SU-DHL-6 (cell line): Measurements from ENCODE around the gene RUNX1.

Source experiments
- H2AFZ ChIP-seq: fragments of 200-600 bp; sonication (generic); 2 replicates; pipeline ENCODE4 v1.6.1; 2014; ENCODE audit warnings: low read depth, mild to moderate bottlenecking, moderate library complexity, mixed read lengths, antibody characterized with exemption, low read length; ENCODE audit not compliant: severe bottlenecking
- H3F3A ChIP-seq: fragments of 200-600 bp; shearing (Covaris generic); 2 replicates; pipeline ENCODE4 v1.6.0; 2016; ENCODE audit warnings: antibody characterized with exemption, mild to moderate bottlenecking; ENCODE audit not compliant: insufficient read depth
- H3K27ac ChIP-seq: fragments of 200-600 bp; sonication (generic); 2 replicates; pipeline ENCODE4 v1.5.1; 2016; ENCODE audit warnings: low read depth, mild to moderate bottlenecking, low read length, moderate library complexity, mixed read lengths
- H3K27me3 ChIP-seq: fragments of 200-600 bp; sonication (generic), shearing (Covaris generic); 2 replicates; pipeline ENCODE4 v1.6.0; 2014; ENCODE audit warnings: mild to moderate bottlenecking, low read length
- H3K36me3 ChIP-seq: fragments of 200-600 bp; sonication (generic); 2 replicates; pipeline ENCODE4 v1.6.1; 2014; ENCODE audit warnings: mild to moderate bottlenecking, low read length, mixed read lengths
- H3K4me2 ChIP-seq: fragments of 300-600, 200-600 bp; shearing (Covaris generic), sonication (generic); 2 replicates; pipeline ENCODE4 v1.6.0; 2014; ENCODE audit warnings: low read length, low read depth, mild to moderate bottlenecking; ENCODE audit not compliant: poor library complexity, severe bottlenecking
- H3K4me3 ChIP-seq: fragments of 200-600 bp; sonication (generic); 2 replicates; pipeline ENCODE4 v1.5.1; 2014; ENCODE audit warnings: antibody characterized with exemption, low read length, mild to moderate bottlenecking, mixed read lengths; ENCODE audit not compliant: insufficient read depth, poor library complexity, severe bottlenecking
- H3K79me2 ChIP-seq: fragments of 200-600 bp; sonication (generic); 2 replicates; pipeline ENCODE4 v1.6.1; 2014; ENCODE audit warnings: mild to moderate bottlenecking, low read length, moderate library complexity; ENCODE audit not compliant: insufficient read depth
- H3K9ac ChIP-seq: fragments of 200-600 bp; sonication (generic); 2 replicates; pipeline ENCODE4 v1.7.0; 2014; ENCODE audit warnings: mild to moderate bottlenecking, low read length
- H3K9me2 ChIP-seq: fragments of 200-600 bp; sonication (generic); replicated peaks from 2 replicates; pipeline ENCODE4 v1.6.1; 2014; ENCODE audit warnings: low read length; ENCODE audit not compliant: insufficient read depth
- H3K9me3 ChIP-seq: fragments of 200-600 bp; sonication (generic); 2 replicates; pipeline ENCODE4 v1.6.1; 2014; ENCODE audit warnings: low read length, mixed read lengths; ENCODE audit not compliant: insufficient read depth
- H4K20me1 ChIP-seq: fragments of 200-600 bp; sonication (generic); 2 replicates; pipeline ENCODE4 v1.6.1; 2014; ENCODE audit warnings: low read depth, mild to moderate bottlenecking, antibody characterized with exemption, low read length, moderate library complexity, mixed read lengths
- CTCF ChIP-seq: fragments of 200-600 bp; sonication (generic); IDR thresholded peaks from one replicate; pipeline ENCODE4 v1.5.1; 2017; ENCODE audit warnings: antibody characterized with exemption, mild to moderate bottlenecking, low read length, moderate library complexity; ENCODE audit not compliant: insufficient read depth, poor library complexity, severe bottlenecking
- EZH2phosphoT487 ChIP-seq: fragments of 200-600 bp; sonication (generic), shearing (Covaris generic); conservative IDR thresholded peaks from 2 replicates; pipeline ENCODE4 v1.6.1; 2018; ENCODE audit warnings: mild to moderate bottlenecking, antibody characterized with exemption, low read length, moderate library complexity, mixed read lengths

Gene RUNX1

GRCh38 chr21:34810786-34811185 is 238.3 kb downstream of the RUNX1 start:
- TF ChIP-seq CTCF, result no peak
- no peak for TF ChIP-seq EZH2phosphoT487
- H3K9ac ChIP-seq, result no peak overlapping the region
- no peaks in the 10 kb centered on the region for H3K9me3 ChIP-seq
- H3K4me2 ChIP-seq, result no peak overlapping the region
- no peaks in the 10 kb centered on the region for H3K79me2 ChIP-seq
- no peaks in the 10 kb centered on the region for H4K20me1 ChIP-seq
- H3K36me3 ChIP-seq, result no peaks in the 10 kb centered on the region
- H2AFZ ChIP-seq, result no peak overlapping the region
- no peaks in the 10 kb centered on the region for H3K9me2 ChIP-seq
- H3F3A ChIP-seq, result no peaks in the 10 kb centered on the region
- H3K4me3 ChIP-seq, result no peak overlapping the region
- H3K27ac ChIP-seq, result no peak overlapping the region
- H3K27me3 ChIP-seq, result no peaks in the 10 kb centered on the region

GRCh38 chr21:34809822-34810221 is 239.3 kb downstream of the RUNX1 start:
- Histone ChIP-seq H3K36me3 (no peaks in the 10 kb centered on the region), H2AFZ (no peak overlapping the region), H4K20me1 (no peaks in the 10 kb centered on the region), H3K9ac (no peak overlapping the region), H3K27me3 (no peaks in the 10 kb centered on the region), H3K9me3 (no peaks in the 10 kb centered on the region), H3K9me2 (no peaks in the 10 kb centered on the region), H3K4me2 (no peak overlapping the region), H3K27ac (no peak overlapping the region), H3K79me2 (no peaks in the 10 kb centered on the region), H3K4me3 (no peak overlapping the region), H3F3A (no peaks in the 10 kb centered on the region)
- no peak for TF ChIP-seq CTCF
- no peak for TF ChIP-seq EZH2phosphoT487

- no peak overlapping the region for H3K4me3 ChIP-seq
- no peak overlapping the region for H3K4me2 ChIP-seq
- no peaks in the 10 kb centered on the region for H4K20me1 ChIP-seq
- no peaks in the 10 kb centered on the region for H3F3A ChIP-seq
- no peaks in the 10 kb centered on the region for H3K9me3 ChIP-seq
- H3K79me2 ChIP-seq, result no peaks in the 10 kb centered on the region
- no peak overlapping the region for H3K9ac ChIP-seq
- H3K36me3 ChIP-seq, result 0 out of 2 replicates have a peak, but pooled peaks cover 2% of the 10 kb centered on the region
- no peaks in the 10 kb centered on the region for H3K9me2 ChIP-seq
- H3K27me3 ChIP-seq, result no peaks in the 10 kb centered on the region
- no peak for TF ChIP-seq CTCF
- no peak for TF ChIP-seq EZH2phosphoT487
- no peak overlapping the region for H2AFZ ChIP-seq
- no peak overlapping the region for H3K27ac ChIP-seq
These were observed 240.4 kb downstream of the RUNX1 start for GRCh38 chr21:34808569-34809204.
